ENCODE results near the gene ARSJ.

GRCh38 chr4:113872426-113873260, 106.8 kb downstream of the ARSJ start:
- TF ChIP-seq POLR2A (IDR thresholded peaks at IDR 0.05; ENCODE audit: low read length) (no peak), GATA1 (IDR thresholded peaks at IDR 0.05; ENCODE audit: low read depth, low read length) (no peak)
